ACHN (cell line): ENCODE measurements around the gene RRAD.
A peak's percentile ranks its signal among the peaks of the same experiment; 100 is the strongest.
"Not testable (repeated sequence)": the region's sequence is repeated elsewhere in the genome, so short reads cannot be mapped to it uniquely, and the experiment has no call there.

Source experiments
- DNase-seq: peaks from one replicate; pipeline ENCODE4 v3.0.0-alpha.2; 2015
- in situ Hi-C: cut with HindIII; loops from 2 replicates; pipeline ENCODE4 v1.10.0; 2017; ENCODE audit warnings: low sequenced_read_pairs, low pct_ligation_motif_present, low pct_unique_long_range_greater_than_20kb

Gene RRAD

GRCh38 chr16:66936889-66937554, 11.7 kb upstream of the RRAD start:
- DNase-seq, result no peak
- in situ Hi-C loops, result loop anchor here (5.0 kb wide), 1 partner anchor 40 kb away; no protein-coding TSS in a partner anchor

DNA sequence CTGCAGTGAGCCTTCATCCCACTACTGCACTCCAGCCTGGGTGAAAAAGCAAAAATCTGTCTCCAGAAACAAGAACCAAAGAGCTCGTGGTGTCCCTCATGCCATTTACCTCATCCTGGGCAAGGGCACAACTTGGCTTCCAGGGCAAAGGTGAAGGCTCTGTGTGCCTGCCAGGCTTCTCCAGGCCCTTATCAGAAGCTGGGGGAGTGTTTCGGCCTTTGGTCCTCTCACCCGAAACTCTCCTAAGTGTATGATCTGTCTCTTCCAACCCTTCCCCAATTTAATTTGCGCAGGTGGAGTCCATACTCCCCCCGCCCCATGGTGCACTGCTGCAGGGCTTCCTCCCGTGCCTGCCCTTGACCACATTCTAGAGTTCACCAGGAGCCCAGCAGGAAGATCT, 11.1 kb upstream of the RRAD start:
- no peak for DNase-seq
- in situ Hi-C loops, result loop anchor here (5.0 kb wide), 1 partner anchor 39 kb away; no protein-coding TSS in a partner anchor

- DNase-seq, result peak; percentile 88
Observed at GRCh38 chr16:66935314-66936011, 10.1 kb upstream of the RRAD start, which contains the start of gene CES2. Gene CES2 (plus strand): TSS chr16:66935516. CDS start chr16:66935636, 120 bp downstream.

DNA sequence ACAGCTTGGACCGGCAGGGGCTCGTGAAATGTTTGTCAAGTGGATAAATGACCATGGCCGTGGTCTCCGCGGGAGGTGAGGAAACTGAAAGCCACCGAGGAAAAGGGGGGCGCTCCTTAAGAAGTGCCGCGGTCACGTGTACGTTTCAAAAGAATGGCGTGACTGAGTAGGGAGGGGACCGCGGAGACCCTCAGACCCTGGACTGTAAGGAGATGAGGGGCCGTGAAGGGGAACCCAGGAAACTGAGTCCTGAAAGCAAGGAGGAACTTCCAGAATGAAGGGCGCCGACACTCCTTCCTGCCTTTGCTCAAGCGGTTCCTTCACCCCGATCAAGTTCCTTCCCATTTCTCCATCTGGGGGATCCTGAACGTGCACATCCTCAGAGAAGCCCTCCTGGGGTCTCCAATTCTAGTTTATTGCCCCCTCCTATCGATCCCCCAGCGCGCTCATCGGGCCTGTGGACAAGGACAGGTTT, 9.5 kb upstream of the RRAD start:
- in situ Hi-C loops, result loop anchor here (5.0 kb wide), 1 partner anchor 38 kb away; no protein-coding TSS in a partner anchor
- DNase-seq, result not testable (repeated sequence)

More at GRCh38 chr16:66935314-66936011, 10.1 kb upstream of the RRAD start, which contains the start of gene CES2:
- in situ Hi-C loops, result loop anchor here (5.0 kb wide), 1 partner anchor 38 kb away; no protein-coding TSS in a partner anchor

- DNase-seq, result peak; percentile 91
- in situ Hi-C loops, result no loop called here
Observed at GRCh38 chr16:66934138-66934838, 9.0 kb upstream of the RRAD start, which contains the start of gene CIAO2B. Gene CIAO2B (minus strand): TSS chr16:66934402. CDS start chr16:66934364, 38 bp downstream.

DNA sequence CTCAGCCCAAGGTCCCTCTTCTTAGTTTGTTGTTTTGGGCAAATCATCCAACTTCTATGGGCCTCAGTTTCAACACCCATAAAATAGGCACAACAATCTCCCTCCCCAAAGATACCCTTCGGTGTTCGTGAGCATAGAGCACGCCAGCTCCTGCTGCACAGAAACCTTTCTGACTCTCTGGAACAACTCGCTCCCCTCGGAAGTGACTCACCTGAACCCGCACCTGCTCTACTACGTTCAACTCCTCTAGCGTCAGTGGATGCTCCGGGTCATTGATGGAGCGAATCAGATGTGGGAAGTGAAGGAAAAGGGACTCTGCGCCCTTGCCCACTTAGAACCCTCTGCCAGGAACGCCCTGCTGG, 8.4 kb upstream of the RRAD start:
- in situ Hi-C loops, result no loop called here
- DNase-seq, result peak; percentile 69

GRCh38 chr16:66932076-66932475, 6.7 kb upstream of the RRAD start:
- in situ Hi-C loops, result no loop called here
- no peak for DNase-seq

DNA sequence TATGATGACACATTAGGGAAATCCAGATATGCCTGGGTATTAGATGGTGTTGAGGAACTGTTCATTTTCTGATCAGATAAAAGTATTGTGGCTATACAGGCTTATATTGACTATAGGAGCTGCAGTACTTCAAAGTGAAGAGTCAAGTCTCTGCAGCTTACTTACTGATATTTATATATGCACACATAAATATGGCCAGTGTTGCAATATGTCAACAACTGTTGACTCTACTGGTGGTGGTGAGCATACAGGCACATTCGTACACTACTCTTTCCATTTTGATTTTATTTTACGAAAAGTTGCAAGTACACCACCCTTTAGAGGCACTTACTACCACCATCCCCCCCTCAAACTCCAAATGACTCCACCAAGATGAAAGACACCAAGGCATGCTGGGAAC, 6.3 kb upstream of the RRAD start:
- in situ Hi-C loops, result no loop called here
- DNase-seq, result no peak

- in situ Hi-C loops, result no loop called here
- DNase-seq, result peak; percentile 71
Observed at GRCh38 chr16:66930189-66930588, 4.9 kb upstream of the RRAD start.

- in situ Hi-C loops, result no loop called here
- peak; percentile 82 for DNase-seq
Observed at GRCh38 chr16:66928702-66929388, 3.5 kb upstream of the RRAD start.

- peak; percentile 50 for DNase-seq
- in situ Hi-C loops, result no loop called here
Observed at GRCh38 chr16:66927918-66928649, 2.7 kb upstream of the RRAD start.

- peak; percentile 99 for DNase-seq
- in situ Hi-C loops, result no loop called here
Observed at GRCh38 chr16:66926961-66927436, 1.7 kb upstream of the RRAD start.

DNA sequence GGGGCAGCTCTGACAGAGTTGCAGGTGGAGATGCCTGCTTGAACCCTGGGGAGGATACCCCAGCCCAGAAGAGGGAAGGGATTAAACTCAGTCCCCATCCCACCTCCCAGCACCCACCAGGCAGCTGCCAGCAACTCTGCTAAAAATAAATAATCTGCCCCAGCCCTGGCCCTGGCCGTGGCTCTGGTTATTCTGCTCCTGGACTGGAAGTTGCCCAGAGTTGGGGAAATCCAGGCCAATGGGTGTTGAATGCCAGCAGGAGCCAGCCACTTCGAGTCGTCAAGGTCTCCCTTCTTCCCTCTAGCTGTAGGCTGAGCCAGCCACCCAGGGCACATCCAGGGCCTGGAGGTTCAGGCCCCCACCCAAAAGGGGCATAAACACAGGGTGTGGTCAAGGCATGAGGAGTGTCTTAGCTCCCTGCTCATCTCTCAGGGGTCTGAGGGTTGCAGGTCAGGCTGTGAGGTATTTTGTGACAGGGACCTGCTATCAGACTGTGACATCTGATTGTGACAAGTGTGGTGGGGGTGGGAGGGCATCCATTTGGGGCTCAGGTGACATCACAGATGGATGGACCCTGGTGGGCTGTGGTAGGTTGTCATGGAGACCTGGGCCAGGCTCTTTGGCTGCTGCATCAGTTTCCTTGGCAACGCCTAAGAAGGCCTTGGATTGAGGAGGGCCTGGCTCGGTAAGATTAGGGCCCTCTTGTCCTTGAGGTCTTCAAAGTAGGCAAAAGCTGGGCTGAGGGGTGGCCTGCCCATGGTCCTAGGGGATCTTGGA, 1.0 kb upstream of the RRAD start:
- in situ Hi-C loops, result no loop called here
- DNase-seq, result peak; percentile 62

- DNase-seq, result peak; percentile 63
- in situ Hi-C loops, result no loop called here
Observed at GRCh38 chr16:66924527-66925321, 611 bp downstream of the RRAD start.

DNA sequence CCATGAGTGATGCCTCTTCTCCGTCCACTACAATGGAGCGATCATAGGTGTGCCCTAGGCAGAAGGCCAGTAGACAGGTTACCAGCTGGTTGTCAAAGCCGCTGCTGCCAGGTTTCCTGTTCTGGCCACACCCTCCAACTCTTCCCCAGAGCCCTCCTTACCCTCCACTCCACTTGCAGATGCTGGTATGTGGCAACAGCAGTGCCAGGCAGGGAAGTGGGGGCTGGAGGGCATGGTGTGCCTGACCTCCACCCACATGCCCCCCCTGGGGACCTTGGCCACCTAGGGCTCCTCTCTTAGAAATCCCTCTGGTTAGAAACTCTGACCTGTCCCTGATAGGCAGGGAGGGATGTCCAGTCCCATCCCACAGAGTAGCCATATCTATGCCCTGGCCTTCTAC, 1.5 kb downstream of the RRAD start:
- DNase-seq, result no peak
- in situ Hi-C loops, result no loop called here

- peak; percentile 30 for DNase-seq
- in situ Hi-C loops, result no loop called here
Observed at GRCh38 chr16:66923247-66923731, 2.0 kb downstream of the RRAD start.
